ENCODE data around the gene ACTC1. TPM values are rescaled to one million over a fixed set of nuclear protein-coding genes. Genes with fewer than 3 reads are reported as not detected.

The ACTC1 gene
- total and polyA plus RNA-seq, 10 of the 15 experiments (the other 5 are each of a cell fraction or from before 2014, with no cell fraction given): 1.6 TPM; not detected in 9

GRCh38 chr15:34820110-34820509, 24.8 kb upstream of the ACTC1 start:
- no peak overlapping the region for H3K4me3 ChIP-seq
- H3K79me2 ChIP-seq (ENCODE audit: control insufficient read depth, insufficient read depth, low read length): no peaks in the 10 kb centered on the region
- no peak overlapping the region for H2AFZ ChIP-seq (ENCODE audit: control insufficient read depth, low read depth, low read length)
- RAD21 ChIA-PET (ENCODE audit: unreplicated experiment): no interaction called here
- DNase-seq (ENCODE audit: low read depth, low spot score) (no peak), FAIRE-seq (no peak), ATAC-seq (no peak)
- 5% methylated on average over 5 of the region's 5 CpGs for WGBS (ENCODE audit: insufficient coverage, insufficient replicate concordance, low lambda C conversion rate, missing lambda C conversion rate)
- no peaks in the 10 kb centered on the region for H3K4me1 ChIP-seq (ENCODE audit: control insufficient read depth, insufficient read depth, low read length)
- intact Hi-C loops (cut with micrococcal nuclease; ENCODE audit: unreplicated experiment): no loop called here
- CTCF ChIA-PET: interaction anchor here (0.6 kb wide), 1 partner anchor 97 kb away, joined by 3 read pairs; no protein-coding TSS in a partner anchor
- no peaks in the 10 kb centered on the region for H3K36me3 ChIP-seq (ENCODE audit: control insufficient read depth in 2 of 2, insufficient read depth in 2 of 2, low read length in 1 of 2)
- TF ChIP-seq BCLAF1 (IDR thresholded peaks at IDR 0.05): no peak
- TF ChIP-seq ZNF24 (IDR thresholded peaks at IDR 0.05): no peak
- TF ChIP-seq NFXL1 (IDR thresholded peaks at IDR 0.05; ENCODE audit: borderline replicate concordance): no peak
- TF ChIP-seq FOS (IDR thresholded peaks at IDR 0.05; ENCODE audit: borderline replicate concordance, extremely low read depth, insufficient read length): no peak
- TF ChIP-seq RFX5 (IDR thresholded peaks at IDR 0.05; ENCODE audit: low read depth, low read length): no peak
- TF ChIP-seq NRF1 (conservative IDR thresholded peaks at IDR 0.05; ENCODE audit: low read depth, low read length): no peak
- no peak for TF ChIP-seq POLR2A (IDR thresholded peaks at IDR 0.05; ENCODE audit: low read depth, low read length)
- no peak for TF ChIP-seq TCF3 (IDR thresholded peaks at IDR 0.05; ENCODE audit: borderline replicate concordance, insufficient read depth, low read depth, low read length)
- TF ChIP-seq IRF3 (IDR thresholded peaks at IDR 0.05): no peak
- no peak for TF ChIP-seq SREBF1 (IDR thresholded peaks at IDR 0.05; ENCODE audit: low read length)
- TF ChIP-seq SMARCA5 (IDR thresholded peaks at IDR 0.05): no peak
- no peak for TF ChIP-seq BMI1 (IDR thresholded peaks at IDR 0.05; ENCODE audit: borderline replicate concordance)
- no peak for TF ChIP-seq SIN3A (IDR thresholded peaks at IDR 0.05; ENCODE audit: low read depth, low read length)
- TF ChIP-seq CHD2 (IDR thresholded peaks at IDR 0.05; ENCODE audit: borderline replicate concordance, low read depth, low read length): no peak
- no peak for TF ChIP-seq MEF2B (IDR thresholded peaks at IDR 0.05; ENCODE audit: partially characterized antibody, poor library complexity, severe bottlenecking)
- TF ChIP-seq IRF5 (IDR thresholded peaks at IDR 0.05; ENCODE audit: borderline replicate concordance): no peak
- no peak for TF ChIP-seq PAX5 (IDR thresholded peaks at IDR 0.05; ENCODE audit: borderline replicate concordance, low read depth, low read length)
- TF ChIP-seq TAF1 (IDR thresholded peaks at IDR 0.05; ENCODE audit: borderline replicate concordance, low read depth, low read length): no peak
- POLR2A ChIA-PET: no interaction called here
- no peak overlapping the region for H3K27ac ChIP-seq (ENCODE audit: control insufficient read depth, insufficient read depth)
- in situ Hi-C loops (cut with MboI): no loop called here
- SMC1A ChIA-PET (ENCODE audit: uncharacterized antibody, unreplicated experiment): no interaction called here
- H3K27me3 ChIP-seq (replicated peaks in 1 of 2; ENCODE audit: control insufficient read depth in 2 of 2, insufficient read depth in 2 of 2, low read length in 1 of 2): peaks cover 0 to 3% of the 10 kb centered on the region in 2 experiments; a peak in 1 of 4 replicates
- BruUV-seq (replicated peaks): no TSS peak
- no peak overlapping the region for H3K4me2 ChIP-seq (ENCODE audit: control insufficient read depth, insufficient read depth)
- no peak overlapping the region for H3K9ac ChIP-seq (ENCODE audit: control insufficient read depth, insufficient read depth, low read length)
- H4K20me1 ChIP-seq (ENCODE audit: control insufficient read depth, insufficient read depth): no peaks in the 10 kb centered on the region
- no peaks in the 10 kb centered on the region for H3K9me3 ChIP-seq (replicated peaks; ENCODE audit: control insufficient read depth, insufficient read depth, low read length)

Measured in GM12878 (cell line).